K562 (cell line): ENCODE measurements around the gene FN1. TPM values are rescaled to one million over a fixed set of nuclear protein-coding genes. Genes with fewer than 3 reads are reported as not detected.

Experiments
- ARID3B ChIP-seq: fragments of 250-450 bp; sonication (Bioruptor Pico); IDR thresholded peaks from 2 replicates; pipeline ENCODE4 v1.4.0; 2020; ENCODE audit warnings: borderline replicate concordance
- CBFA2T3 ChIP-seq: fragments of 450-650 bp; IDR thresholded peaks from 2 replicates; pipeline ENCODE4 v1.6.1; 2017
- FOXP4 ChIP-seq: sonication (generic); formaldehyde crosslinking; IDR thresholded peaks from 2 replicates; pipeline ENCODE4 v1.8.0; 2022; ENCODE audit warnings: mild to moderate bottlenecking, missing genetic modification reagents, borderline replicate concordance
- GTF2F1 ChIP-seq: IDR thresholded peaks from 2 replicates; pipeline ENCODE4 v1.6.1; 2011; ENCODE audit warnings: low read depth, low read length, improper control_type of control experiment
- HINFP ChIP-seq: fragments of 450-650 bp; conservative IDR thresholded peaks from 2 replicates; pipeline ENCODE4 v1.6.1; 2016; ENCODE audit warnings: missing genetic modification characterization, low read depth, mild to moderate bottlenecking, control low read depth, missing compliant biosample characterization
- HOMEZ ChIP-seq: fragments of 250-450 bp; sonication (Bioruptor Pico); IDR thresholded peaks from 2 replicates; pipeline ENCODE4 v1.4.0; 2020; ENCODE audit warnings: mild to moderate bottlenecking, moderate library complexity
- MITF ChIP-seq: IDR thresholded peaks from 2 replicates; pipeline ENCODE4 v1.6.1; 2014; ENCODE audit warnings: antibody characterized with exemption
- RBM22 ChIP-seq: fragments of 200-400 bp; formaldehyde crosslinking; IDR thresholded peaks from 2 replicates; pipeline ENCODE4 v1.6.1; 2018; ENCODE audit warnings: low read length, low read depth; ENCODE audit not compliant: poor library complexity, severe bottlenecking
- SMC3 ChIP-seq: conservative IDR thresholded peaks from 2 replicates; pipeline ENCODE4 v1.6.1; 2011; ENCODE audit warnings: low read depth, low read length, improper control_type of control experiment; ENCODE audit not compliant: insufficient read depth
- TRIM24 ChIP-seq, 2 experiments: fragments of 450-650 bp; IDR thresholded peaks; 2 replicates each; pipeline ENCODE4 v1.6.1; 2016
- ZBTB9 ChIP-seq: fragments of 450-650 bp; formaldehyde crosslinking; IDR thresholded peaks from 2 replicates; pipeline ENCODE4 v1.4.0; 2020; ENCODE audit warnings: mild to moderate bottlenecking, moderate library complexity
- ZC3H4 ChIP-seq: sonication (generic); formaldehyde crosslinking; IDR thresholded peaks from 2 replicates; pipeline ENCODE4 v1.9.0; 2021; ENCODE audit warnings: missing genetic modification reagents, borderline replicate concordance
- ZMIZ1 ChIP-seq, 2 experiments: fragments of 150-350 bp in 1 of 2; IDR thresholded peaks; 2 replicates each; pipeline ENCODE4 v1.6.1; 2012 to 2016; ENCODE audit warnings: low read depth in 2 of 2, low read length in 2 of 2, mild to moderate bottlenecking in 1 of 2, moderate library complexity in 1 of 2
- polyA plus RNA-seq, 8 experiments: library from polyadenylated mRNA; depleted of rRNA in 4 of 8; stranded (reverse) in 5 of 8; unstranded in 3 of 8; fragments of >200 nt; fragmentation: Nextera tagmentation in 2 of 8; fragmentation: Illumina TruSeq in 1 of 8; extraction: Ambion mirVana in 2 of 8; extraction: Trizol in 1 of 8; gene quantifications; 2 replicates each; pipeline versions ENCODE4 v1.2.1 to v1.2.3, GENCODE V29; 2011 to 2014; ENCODE audit warnings: inconsistent platforms in 1 of 8, missing spikeins in 1 of 8
- total RNA-seq, 7 experiments: library from RNA; depleted of rRNA in 6 of 7; stranded (reverse); fragments of >200 nt in 6 of 7; fragmentation: Illumina TruSeq in 2 of 7; extraction: Trizol in 2 of 7; gene quantifications; 2 replicates each; pipeline versions ENCODE4 v1.2.1 to v1.2.3, GENCODE V29; 2011 to 2021; ENCODE audit warnings: low replicate concordance in 1 of 7

Gene FN1
- total and polyA plus RNA-seq, 9 of the 15 experiments (the other 6 are each of a cell fraction or from before 2014, with no cell fraction given): 7.4 to 19.1 (median 11.2) TPM

- TF ChIP-seq MITF (no peak), HOMEZ (CRISPR knock-in tag) (no peak), TRIM24 (IDR thresholded peaks at IDR 0.05) (no peak), SMC3 (no peak), ARID3B (no peak), ZMIZ1 (IDR thresholded peaks at IDR 0.05; ENCODE audit: low read depth in 2 of 2, low read length in 2 of 2) (no peak), CBFA2T3 (peak; percentile 52), GTF2F1 (no peak), ZC3H4 (no peak), ZBTB9 (no peak), RBM22 (no peak), FOXP4 (CRISPR knock-in tag) (no peak), HINFP (no peak)
Measured at GRCh38 chr2:215423928-215424540, 11.8 kb downstream of the FN1 start (continued).
